Fibroblast of villous mesenchyme (primary cell): Measurements from ENCODE around the gene OPHN1. TPM values are rescaled to one million over a fixed set of nuclear protein-coding genes. Genes with fewer than 3 reads are reported as not detected.
A peak's percentile ranks its signal among the peaks of the same experiment; 100 is the strongest.

Experiments
- DNase-seq: peaks from one replicate; pipeline ENCODE4 v3.0.0-alpha.2; 2010; ENCODE audit warnings: low read depth
- H3K4me3 ChIP-seq: 2 replicates; pipeline ENCODE4 v1.5.1; 2011; ENCODE audit warnings: low read depth, mild to moderate bottlenecking, low read length
- CTCF ChIP-seq: IDR thresholded peaks from 2 replicates; pipeline ENCODE4 v1.5.1; 2012; ENCODE audit warnings: low read depth, mild to moderate bottlenecking, low read length; ENCODE audit not compliant: insufficient read depth
- total RNA-seq: library from RNA; depleted of rRNA; stranded (reverse); fragments of >200 nt; gene quantifications from 2 replicates; pipeline ENCODE4 v1.2.3, GENCODE V29; 2012

Gene OPHN1
- total RNA-seq, 1 donor, result 13.0 TPM

- no peak for TF ChIP-seq CTCF
- DNase-seq, result no peak
Observed at GRCh38 chrX:68193786-68194185, 239.5 kb downstream of the OPHN1 start.

DNA sequence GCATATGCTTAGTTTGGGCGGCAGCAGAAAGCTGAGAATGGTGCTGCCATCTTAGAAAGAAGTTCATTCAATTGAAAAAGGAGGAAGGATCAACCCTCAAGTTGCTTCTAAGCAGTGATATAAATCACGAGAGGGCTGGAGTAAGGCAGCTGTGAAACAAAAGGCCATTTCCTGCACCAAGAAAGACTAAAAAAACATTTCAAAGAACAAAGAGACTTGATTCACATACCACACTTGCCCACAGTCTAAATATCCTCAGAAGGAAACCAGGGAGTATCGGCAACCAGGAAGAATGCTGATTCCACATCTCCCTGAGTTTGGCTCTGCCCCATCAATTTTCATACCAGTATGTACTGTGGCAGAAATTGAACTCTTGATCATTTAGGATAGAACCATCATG is 240.1 kb downstream of the OPHN1 start:
- no peak for DNase-seq
- TF ChIP-seq CTCF, result no peak
- H3K4me3 ChIP-seq, result no peak overlapping the region

More at GRCh38 chrX:68193786-68194185, 239.5 kb downstream of the OPHN1 start:
- H3K4me3 ChIP-seq, result no peak overlapping the region

DNA sequence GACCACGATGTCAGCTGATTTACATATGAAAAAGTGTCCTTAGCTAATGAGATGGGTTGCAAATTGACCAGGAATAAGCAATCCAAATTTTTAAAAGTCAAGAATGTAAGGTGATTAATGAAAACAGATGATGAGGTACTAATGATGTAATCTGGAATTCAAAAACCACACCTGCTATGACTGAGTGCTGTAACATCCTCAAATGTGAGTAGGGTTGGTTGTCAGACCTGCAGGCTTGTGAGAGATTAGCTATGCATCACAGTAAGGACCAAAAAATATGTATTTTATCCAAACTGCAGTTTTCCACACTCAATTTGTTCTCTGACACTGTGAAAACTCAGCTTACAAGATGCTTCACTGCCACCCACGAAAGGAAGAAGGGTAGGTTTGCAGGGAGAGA is 242.5 kb downstream of the OPHN1 start:
- H3K4me3 ChIP-seq, result no peak overlapping the region
- no peak for TF ChIP-seq CTCF

GRCh38 chrX:68186552-68187262 is 246.6 kb downstream of the OPHN1 start:
- DNase-seq, result peak; percentile 6
- TF ChIP-seq CTCF, result no peak
- no peak overlapping the region for H3K4me3 ChIP-seq

More for the DNA sequence above, 242.5 kb downstream of the OPHN1 start:
- DNase-seq, result no peak

DNA sequence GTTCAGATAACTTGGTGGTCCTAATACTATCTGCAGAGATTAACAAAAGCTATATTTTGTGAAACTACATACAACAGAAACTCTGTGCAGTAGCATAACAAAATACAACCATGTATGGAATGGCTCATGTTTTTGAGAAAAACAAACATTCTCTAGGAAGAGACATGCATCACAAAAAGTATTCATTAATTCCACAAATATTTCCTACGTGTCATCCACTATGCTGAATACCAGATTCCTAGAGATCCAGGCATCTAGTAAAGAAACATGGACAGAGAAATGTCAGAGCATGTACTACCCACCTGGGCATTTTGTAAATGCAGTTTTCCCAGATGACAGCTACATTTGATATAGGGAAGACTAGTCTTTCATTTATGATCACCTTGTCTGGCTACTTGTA is 248.1 kb downstream of the OPHN1 start:
- H3K4me3 ChIP-seq, result no peak overlapping the region
- DNase-seq, result no peak
- no peak for TF ChIP-seq CTCF

DNA sequence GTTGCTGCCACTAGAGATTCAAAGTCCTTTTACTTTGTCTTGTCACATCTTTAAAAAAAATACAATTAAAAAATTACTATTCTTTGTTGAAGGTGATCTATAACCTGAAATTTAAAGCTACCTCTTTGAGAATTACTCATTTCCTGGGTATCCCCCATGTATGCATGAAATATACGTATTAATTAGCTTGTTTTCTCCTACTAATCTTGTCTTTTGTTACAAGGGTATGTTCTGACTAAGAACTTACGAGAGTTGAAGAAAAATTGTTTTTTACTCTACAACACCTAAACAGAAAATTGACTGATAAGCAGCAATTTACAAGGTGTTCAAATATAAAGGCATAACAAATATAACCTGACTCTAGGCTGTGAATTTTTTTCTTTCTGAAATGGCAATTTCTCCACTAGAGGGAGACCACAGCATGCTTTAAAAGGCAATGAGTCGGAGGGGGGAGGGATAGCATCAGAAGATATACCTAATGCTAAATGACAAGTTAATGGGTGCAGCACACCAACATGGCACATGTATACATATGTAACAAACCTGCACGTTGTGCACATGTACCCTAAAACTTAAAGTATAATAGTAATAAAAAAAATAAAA is 249.6 kb downstream of the OPHN1 start:
- H3K4me3 ChIP-seq, result no peak overlapping the region
- DNase-seq, result peak; percentile 32
- peak; percentile 56 for TF ChIP-seq CTCF

- DNase-seq, result no peak
- TF ChIP-seq CTCF, result no peak
- H3K4me3 ChIP-seq, result no peak overlapping the region
Observed at GRCh38 chrX:68180579-68180978, 252.7 kb downstream of the OPHN1 start.
